Natural killer cell (primary cell): ENCODE data around the gene RNF40. TPM values are rescaled to one million over a fixed set of nuclear protein-coding genes. Genes with fewer than 3 reads are reported as not detected.

Experiments
- ATAC-seq, 3 donors: fragments of 150-1000 bp in 2 of 3; fragments of 200-7000 bp in 1 of 3; cut with Tn5 transposase; 1 replicate in 1 of 3; 2 replicates in 2 of 3; pipeline ENCODE4 v1.10.0; 2021; ENCODE audit warnings: mild to moderate bottlenecking in 2 of 3, moderate library complexity in 2 of 3
- DNase-seq, 2 donors: peaks; one replicate each; pipeline versions ENCODE4 v3.0.0 to v3.0.0-alpha.2; 2013 to 2021; ENCODE audit warnings: mixed read lengths in 1 of 2
- H3K27ac ChIP-seq: one replicate; pipeline ENCODE4 v1.5.1; 2013; ENCODE audit warnings: mild to moderate bottlenecking, low read length
- H3K27me3 ChIP-seq: one replicate; pipeline ENCODE4 v1.6.1; 2013; ENCODE audit warnings: low read length; ENCODE audit not compliant: control insufficient read depth, insufficient read depth
- H3K36me3 ChIP-seq: one replicate; pipeline ENCODE4 v1.6.1; 2013; ENCODE audit warnings: low read length; ENCODE audit not compliant: control insufficient read depth, insufficient read depth
- H3K4me1 ChIP-seq: one replicate; pipeline ENCODE4 v1.6.1; 2013; ENCODE audit warnings: low read length; ENCODE audit not compliant: control insufficient read depth, insufficient read depth
- H3K4me3 ChIP-seq: one replicate; pipeline ENCODE4 v1.5.1; 2013; ENCODE audit warnings: low read length
- H3K9me3 ChIP-seq: one replicate; pipeline ENCODE4 v1.6.1; 2013; ENCODE audit warnings: low read length; ENCODE audit not compliant: control insufficient read depth, insufficient read depth
- H3K27ac Mint-ChIP-seq, 2 donors: one replicate each; pipeline ENCODE4 v1.8.0; 2022; ENCODE audit warnings: mild to moderate bottlenecking in 2 of 2, mixed read lengths in 2 of 2, moderate library complexity in 1 of 2
- H3K27me3 Mint-ChIP-seq, 2 donors: one replicate each; pipeline ENCODE4 v1.8.0; 2022; ENCODE audit warnings: low read depth in 2 of 2, mixed read lengths in 2 of 2
- H3K36me3 Mint-ChIP-seq: one replicate; pipeline ENCODE4 v1.8.0; 2022; ENCODE audit warnings: mixed read lengths
- H3K4me1 Mint-ChIP-seq, 2 donors: one replicate each; pipeline ENCODE4 v1.8.0; 2022; ENCODE audit warnings: mixed read lengths in 2 of 2
- H3K4me3 Mint-ChIP-seq: one replicate; pipeline ENCODE4 v1.8.0; 2022; ENCODE audit warnings: mild to moderate bottlenecking, moderate library complexity, mixed read lengths
- H3K9me3 Mint-ChIP-seq, 2 donors: one replicate each; pipeline ENCODE4 v1.8.0; 2022; ENCODE audit warnings: mixed read lengths in 2 of 2
- CTCF ChIP-seq: fragments of 200-600 bp; IDR thresholded peaks from one replicate; pipeline ENCODE4 v1.8.0; 2022; ENCODE audit warnings: antibody characterized with exemption
- WGBS: methylation state at CpG from one replicate; pipeline ENCODE4 v1.1.7; 2013; ENCODE audit warnings: missing lambda C conversion rate; ENCODE audit not compliant: insufficient coverage; 5-methylcytosine and 5-hydroxymethylcytosine counted together
- intact Hi-C: fragments of 100-400 bp; cut with micrococcal nuclease; formaldehyde crosslinking; loops from one replicate; pipeline ENCODE4 v1.14.2; 2022
- total RNA-seq, 4 donors: library from RNA; stranded (reverse); fragments of 120-200 nt in 1 of 4; gene quantifications; one replicate each; pipeline versions ENCODE4 v1.2.3 to v1.2.4, GENCODE V29; 2013 to 2022

The RNF40 gene
- total RNA-seq, 3 donors from 2014 or later (not counting 1 experiment from before 2014, with no cell fraction given): 153 to 167 (median 161) TPM

- Mint-ChIP-seq H3K27me3 (peaks cover 0 to 9% of the 10 kb centered on the region in 2 donors), H3K36me3 (no peaks in the 10 kb centered on the region), H3K9me3 (no peaks in the 10 kb centered on the region), H3K4me3 (no peak overlapping the region), H3K27ac (no peak overlapping the region), H3K4me1 (peaks cover 14 to 20% of the 10 kb centered on the region in 2 donors)
- no peak overlapping the region for H3K4me3 ChIP-seq
- ATAC-seq: no peak
- 97% methylated on average over 5 of the region's 6 CpGs for WGBS
- no peaks in the 10 kb centered on the region for H3K27me3 ChIP-seq
- TF ChIP-seq CTCF: no peak
- H3K27ac ChIP-seq: no peak overlapping the region
- peaks cover 19% of the 10 kb centered on the region for H3K4me1 ChIP-seq
- intact Hi-C loops: no loop called here
- H3K9me3 ChIP-seq: no peaks in the 10 kb centered on the region
- H3K36me3 ChIP-seq: no peaks in the 10 kb centered on the region
- no peak for DNase-seq
Measured at GRCh38 chr16:30779596-30779995, 17.5 kb downstream of the RNF40 start.

DNA sequence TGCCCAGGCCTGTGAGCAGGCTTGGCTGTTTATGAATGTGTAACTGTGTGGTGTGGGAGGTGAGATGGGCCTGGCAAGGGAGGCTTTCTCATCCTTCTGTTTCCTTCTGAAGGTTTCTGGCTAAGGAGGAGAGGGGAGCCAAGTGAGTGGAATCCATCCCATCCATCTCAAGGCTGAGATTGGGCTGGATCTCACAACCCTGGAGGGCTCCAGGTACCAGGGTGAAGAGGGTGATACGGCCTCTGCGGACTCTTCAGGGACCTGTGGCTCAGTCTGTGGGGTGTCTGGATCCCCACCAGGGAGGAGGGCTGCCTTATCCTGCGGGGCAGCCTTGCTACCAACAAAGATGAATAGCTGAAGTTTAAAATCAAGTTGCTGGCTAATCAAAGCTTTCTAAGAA lies 17.9 kb downstream of the RNF40 start:
- H3K4me3 ChIP-seq: no peak overlapping the region
- peaks cover 0 to 9% of the 10 kb centered on the region in 2 donors for H3K27me3 Mint-ChIP-seq
- H3K27ac ChIP-seq: no peak overlapping the region
- H3K36me3 ChIP-seq: no peaks in the 10 kb centered on the region
- intact Hi-C loops: no loop called here
- peaks cover 10 to 19% of the 10 kb centered on the region in 2 donors for H3K4me1 Mint-ChIP-seq
- H3K27me3 ChIP-seq: no peaks in the 10 kb centered on the region
- no peak overlapping the region for H3K4me3 Mint-ChIP-seq
- no peaks in the 10 kb centered on the region for H3K36me3 Mint-ChIP-seq
- H3K9me3 Mint-ChIP-seq: no peaks in the 10 kb centered on the region
- peaks cover 16% of the 10 kb centered on the region for H3K4me1 ChIP-seq
- no peak for ATAC-seq
- no peak for DNase-seq
- no peak overlapping the region for H3K27ac Mint-ChIP-seq
- 96% methylated on average over 3 of the region's 3 CpGs for WGBS
- no peaks in the 10 kb centered on the region for H3K9me3 ChIP-seq
- TF ChIP-seq CTCF: no peak

DNA sequence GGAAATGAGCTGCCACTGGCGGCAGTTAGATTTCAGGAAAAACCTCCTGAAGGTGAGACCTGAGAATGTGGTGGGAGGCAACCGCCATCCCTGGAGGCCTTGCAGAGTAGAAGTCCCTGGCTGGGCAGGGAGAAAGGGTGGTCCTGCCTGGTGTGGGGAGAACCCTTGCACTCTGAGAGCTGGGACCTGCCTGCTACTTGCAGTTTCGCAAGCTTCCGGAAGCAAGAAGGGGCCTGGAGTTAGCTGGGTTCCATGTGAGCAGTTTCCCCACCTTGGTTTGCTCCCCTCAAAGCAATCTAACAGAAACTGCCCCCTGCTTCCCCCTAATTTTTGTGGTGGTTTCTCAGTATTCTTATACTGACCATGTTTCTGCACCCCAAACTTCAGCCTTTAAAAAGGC lies 18.4 kb downstream of the RNF40 start:
- no peaks in the 10 kb centered on the region for H3K27me3 ChIP-seq
- H3K27ac ChIP-seq: no peak overlapping the region
- no peak overlapping the region for H3K4me3 ChIP-seq
- peaks cover 0 to 9% of the 10 kb centered on the region in 2 donors for H3K27me3 Mint-ChIP-seq
- H3K36me3 ChIP-seq: no peaks in the 10 kb centered on the region
- no peaks in the 10 kb centered on the region for H3K36me3 Mint-ChIP-seq
- ATAC-seq: no peak
- no peak overlapping the region for H3K27ac Mint-ChIP-seq
- no peak for DNase-seq
- intact Hi-C loops: no loop called here
- H3K9me3 ChIP-seq: no peaks in the 10 kb centered on the region
- no peak overlapping the region for H3K4me3 Mint-ChIP-seq
- peaks cover 11% of the 10 kb centered on the region for H3K4me1 ChIP-seq
- TF ChIP-seq CTCF: no peak
- peaks cover 6 to 15% of the 10 kb centered on the region in 2 donors for H3K4me1 Mint-ChIP-seq
- no peaks in the 10 kb centered on the region for H3K9me3 Mint-ChIP-seq
- WGBS: 86% methylated on average over 4 of the region's 4 CpGs
